ENCODE measurements around the gene GPR153. TPM values are rescaled to one million over a fixed set of nuclear protein-coding genes. Genes with fewer than 3 reads are reported as not detected.

The GPR153 gene
- total RNA-seq, 1 donor from 2014 or later, result 4.2 TPM

- no peaks in the 10 kb centered on the region for H3K9me3 Mint-ChIP-seq (ENCODE audit: unreplicated experiment)
- H3K27ac Mint-ChIP-seq (ENCODE audit: unreplicated experiment), result no peak overlapping the region
- no peaks in the 10 kb centered on the region for H3K36me3 Mint-ChIP-seq (ENCODE audit: unreplicated experiment)
- DNase-seq (ENCODE audit: extremely low spot score, unreplicated experiment), result no peak
- H3K4me1 Mint-ChIP-seq (ENCODE audit: unreplicated experiment), result peaks cover 28% of the 10 kb centered on the region
- H3K27me3 Mint-ChIP-seq (ENCODE audit: unreplicated experiment), result no peaks in the 10 kb centered on the region
- TF ChIP-seq CTCF (IDR thresholded peaks at IDR 0.05), result no peak
- no peak overlapping the region for H3K4me3 Mint-ChIP-seq (ENCODE audit: unreplicated experiment)
Measured at GRCh38 chr1:6269296-6269695, 8.4 kb upstream of the GPR153 start.

GRCh38 chr1:6268415-6268814, 7.5 kb upstream of the GPR153 start:
- peaks cover 24% of the 10 kb centered on the region for H3K4me1 Mint-ChIP-seq (ENCODE audit: unreplicated experiment)
- H3K4me3 Mint-ChIP-seq (ENCODE audit: unreplicated experiment), result no peak overlapping the region
- H3K27ac Mint-ChIP-seq (ENCODE audit: unreplicated experiment), result no peak overlapping the region
- H3K27me3 Mint-ChIP-seq (ENCODE audit: unreplicated experiment), result no peaks in the 10 kb centered on the region
- TF ChIP-seq CTCF (IDR thresholded peaks at IDR 0.05), result no peak
- no peaks in the 10 kb centered on the region for H3K9me3 Mint-ChIP-seq (ENCODE audit: unreplicated experiment)
- no peak for DNase-seq (ENCODE audit: extremely low spot score, unreplicated experiment)
- no peaks in the 10 kb centered on the region for H3K36me3 Mint-ChIP-seq (ENCODE audit: unreplicated experiment)

- TF ChIP-seq CTCF (IDR thresholded peaks at IDR 0.05), result no peak
- no peaks in the 10 kb centered on the region for H3K9me3 Mint-ChIP-seq (ENCODE audit: unreplicated experiment)
- no peaks in the 10 kb centered on the region for H3K36me3 Mint-ChIP-seq (ENCODE audit: unreplicated experiment)
- H3K27ac Mint-ChIP-seq (ENCODE audit: unreplicated experiment), result no peak overlapping the region
- H3K4me3 Mint-ChIP-seq (ENCODE audit: unreplicated experiment), result no peak overlapping the region
- H3K4me1 Mint-ChIP-seq (ENCODE audit: unreplicated experiment), result peaks cover 18% of the 10 kb centered on the region
- no peaks in the 10 kb centered on the region for H3K27me3 Mint-ChIP-seq (ENCODE audit: unreplicated experiment)
- DNase-seq (ENCODE audit: extremely low spot score, unreplicated experiment), result no peak
Measured at GRCh38 chr1:6267686-6268322, 6.9 kb upstream of the GPR153 start.

GRCh38 chr1:6266641-6267040, 5.7 kb upstream of the GPR153 start:
- TF ChIP-seq CTCF (IDR thresholded peaks at IDR 0.05), result no peak
- H3K4me3 Mint-ChIP-seq (ENCODE audit: unreplicated experiment), result no peak overlapping the region
- H3K36me3 Mint-ChIP-seq (ENCODE audit: unreplicated experiment), result no peaks in the 10 kb centered on the region
- no peak for DNase-seq (ENCODE audit: extremely low spot score, unreplicated experiment)
- H3K4me1 Mint-ChIP-seq (ENCODE audit: unreplicated experiment), result peaks cover 16% of the 10 kb centered on the region
- H3K27me3 Mint-ChIP-seq (ENCODE audit: unreplicated experiment), result no peaks in the 10 kb centered on the region
- no peak overlapping the region for H3K27ac Mint-ChIP-seq (ENCODE audit: unreplicated experiment)
- no peaks in the 10 kb centered on the region for H3K9me3 Mint-ChIP-seq (ENCODE audit: unreplicated experiment)

GRCh38 chr1:6265151-6265550, 4.3 kb upstream of the GPR153 start:
- Mint-ChIP-seq H3K4me3 (ENCODE audit: unreplicated experiment) (no peak overlapping the region), H3K36me3 (ENCODE audit: unreplicated experiment) (no peaks in the 10 kb centered on the region)
- TF ChIP-seq CTCF (IDR thresholded peaks at IDR 0.05), result no peak

More at GRCh38 chr1:6265151-6265550, 4.3 kb upstream of the GPR153 start:
- Mint-ChIP-seq H3K4me1 (ENCODE audit: unreplicated experiment) (peaks cover 9% of the 10 kb centered on the region), H3K27ac (ENCODE audit: unreplicated experiment) (no peak overlapping the region), H3K27me3 (ENCODE audit: unreplicated experiment) (no peaks in the 10 kb centered on the region), H3K9me3 (ENCODE audit: unreplicated experiment) (no peaks in the 10 kb centered on the region)
- DNase-seq (ENCODE audit: extremely low spot score, unreplicated experiment), result no peak
